NOMO-1 (cell line): Measurements from ENCODE around the gene FAT1.
"Not testable (repeated sequence)": the region's sequence is repeated elsewhere in the genome, so short reads cannot be mapped to it uniquely, and the experiment has no call there.

Source experiments
- DNase-seq, 2 experiments: peaks; one replicate each; lab custom pipeline; 2025; ENCODE audit not compliant: unreplicated experiment in 2 of 2; lab: John Stamatoyannopoulos, UW

Gene FAT1, protein sequence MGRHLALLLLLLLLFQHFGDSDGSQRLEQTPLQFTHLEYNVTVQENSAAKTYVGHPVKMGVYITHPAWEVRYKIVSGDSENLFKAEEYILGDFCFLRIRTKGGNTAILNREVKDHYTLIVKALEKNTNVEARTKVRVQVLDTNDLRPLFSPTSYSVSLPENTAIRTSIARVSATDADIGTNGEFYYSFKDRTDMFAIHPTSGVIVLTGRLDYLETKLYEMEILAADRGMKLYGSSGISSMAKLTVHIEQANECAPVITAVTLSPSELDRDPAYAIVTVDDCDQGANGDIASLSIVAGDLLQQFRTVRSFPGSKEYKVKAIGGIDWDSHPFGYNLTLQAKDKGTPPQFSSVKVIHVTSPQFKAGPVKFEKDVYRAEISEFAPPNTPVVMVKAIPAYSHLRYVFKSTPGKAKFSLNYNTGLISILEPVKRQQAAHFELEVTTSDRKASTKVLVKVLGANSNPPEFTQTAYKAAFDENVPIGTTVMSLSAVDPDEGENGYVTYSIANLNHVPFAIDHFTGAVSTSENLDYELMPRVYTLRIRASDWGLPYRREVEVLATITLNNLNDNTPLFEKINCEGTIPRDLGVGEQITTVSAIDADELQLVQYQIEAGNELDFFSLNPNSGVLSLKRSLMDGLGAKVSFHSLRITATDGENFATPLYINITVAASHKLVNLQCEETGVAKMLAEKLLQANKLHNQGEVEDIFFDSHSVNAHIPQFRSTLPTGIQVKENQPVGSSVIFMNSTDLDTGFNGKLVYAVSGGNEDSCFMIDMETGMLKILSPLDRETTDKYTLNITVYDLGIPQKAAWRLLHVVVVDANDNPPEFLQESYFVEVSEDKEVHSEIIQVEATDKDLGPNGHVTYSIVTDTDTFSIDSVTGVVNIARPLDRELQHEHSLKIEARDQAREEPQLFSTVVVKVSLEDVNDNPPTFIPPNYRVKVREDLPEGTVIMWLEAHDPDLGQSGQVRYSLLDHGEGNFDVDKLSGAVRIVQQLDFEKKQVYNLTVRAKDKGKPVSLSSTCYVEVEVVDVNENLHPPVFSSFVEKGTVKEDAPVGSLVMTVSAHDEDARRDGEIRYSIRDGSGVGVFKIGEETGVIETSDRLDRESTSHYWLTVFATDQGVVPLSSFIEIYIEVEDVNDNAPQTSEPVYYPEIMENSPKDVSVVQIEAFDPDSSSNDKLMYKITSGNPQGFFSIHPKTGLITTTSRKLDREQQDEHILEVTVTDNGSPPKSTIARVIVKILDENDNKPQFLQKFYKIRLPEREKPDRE (N-terminal part only)

DNA sequence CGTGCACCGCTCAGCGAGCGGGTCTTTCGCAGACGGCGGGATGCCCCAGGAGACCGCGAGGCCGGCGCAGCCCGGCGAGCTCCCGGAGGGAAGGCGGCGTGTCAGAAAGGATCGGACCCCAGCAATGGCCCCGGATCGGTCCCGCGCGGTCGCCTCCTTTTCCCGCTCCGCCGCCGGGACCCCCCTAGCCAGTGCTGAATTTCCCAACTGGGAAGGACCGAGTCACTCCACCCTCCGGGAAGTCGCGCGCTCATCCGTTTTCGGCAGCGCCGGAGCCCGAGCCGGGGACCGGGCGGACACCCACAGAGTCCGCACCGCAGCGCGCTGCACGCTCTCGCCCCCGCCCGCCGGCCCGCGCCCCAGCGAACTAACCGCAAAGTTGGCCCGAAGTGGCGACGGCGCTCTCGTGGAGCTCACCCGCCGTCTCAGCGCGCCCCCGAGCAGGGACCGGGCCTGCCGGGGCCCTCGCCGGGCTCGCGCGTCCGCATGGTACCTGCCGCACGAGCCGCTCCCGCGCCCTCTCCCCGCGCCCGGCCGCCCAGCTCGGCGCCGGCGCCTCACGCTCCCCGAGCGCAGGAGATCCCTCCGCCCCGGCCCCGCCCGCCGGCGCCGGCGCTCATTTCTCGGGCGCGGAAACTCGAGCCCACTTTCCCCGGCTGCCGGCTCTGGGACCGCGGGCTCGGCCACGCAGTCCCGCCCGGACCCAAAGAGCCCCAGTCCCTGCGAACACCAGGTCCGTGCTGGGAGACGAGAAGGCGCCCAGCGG lies at the start of gene FAT1:
FAT1 (minus strand) TSS at position 565 of the 766 bp plus-strand sequence. CDS start 14,029 bp downstream, outside the sequence.
- peak in 1 of 2 experiments; percentile 12 for DNase-seq

DNA sequence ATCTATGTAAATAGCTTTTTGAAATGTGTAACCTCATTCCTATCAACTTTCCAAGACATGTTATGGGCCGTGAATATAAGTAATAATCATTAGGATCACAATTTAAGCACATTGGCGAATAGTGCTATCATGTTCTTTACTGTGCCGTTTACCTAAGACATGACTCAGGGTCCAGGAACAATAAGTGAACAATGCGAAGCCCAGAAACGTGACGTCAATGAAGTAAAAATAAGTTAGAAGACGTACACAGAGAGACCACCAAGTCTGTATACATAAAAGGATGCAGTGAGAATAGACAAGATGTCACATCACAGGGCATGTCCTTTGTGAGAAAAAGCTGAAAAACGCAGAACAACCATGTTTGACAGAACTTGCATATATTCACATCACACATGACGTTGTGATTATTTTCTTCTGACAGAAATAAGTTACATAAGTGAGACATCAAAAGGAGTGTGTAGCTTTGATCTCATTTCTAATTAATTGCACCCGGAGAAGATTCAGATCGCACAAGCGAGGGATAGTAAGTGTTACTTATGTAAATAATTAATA lies 49.4 kb upstream of the FAT1 start:
- no peak for DNase-seq

DNA sequence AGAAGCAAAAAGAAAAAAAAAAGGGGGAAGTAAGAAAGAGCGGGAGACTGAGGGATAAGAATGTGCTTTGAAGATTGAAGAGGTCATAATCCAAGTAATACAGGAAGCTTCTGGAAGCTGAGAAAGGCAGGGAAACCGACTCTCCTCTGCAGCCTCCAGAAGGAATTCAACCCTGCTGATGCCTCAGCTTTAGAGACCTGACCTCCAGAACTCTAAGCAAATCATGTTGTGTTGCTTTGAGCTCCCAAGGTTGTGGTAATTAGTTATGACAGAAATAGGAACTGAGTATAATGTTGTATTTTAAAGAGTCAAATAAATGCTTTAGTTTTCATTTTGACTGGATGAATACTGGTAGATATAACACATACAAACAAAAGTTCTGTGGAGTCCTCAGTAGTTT lies 48.0 kb upstream of the FAT1 start:
- no peak for DNase-seq

DNA sequence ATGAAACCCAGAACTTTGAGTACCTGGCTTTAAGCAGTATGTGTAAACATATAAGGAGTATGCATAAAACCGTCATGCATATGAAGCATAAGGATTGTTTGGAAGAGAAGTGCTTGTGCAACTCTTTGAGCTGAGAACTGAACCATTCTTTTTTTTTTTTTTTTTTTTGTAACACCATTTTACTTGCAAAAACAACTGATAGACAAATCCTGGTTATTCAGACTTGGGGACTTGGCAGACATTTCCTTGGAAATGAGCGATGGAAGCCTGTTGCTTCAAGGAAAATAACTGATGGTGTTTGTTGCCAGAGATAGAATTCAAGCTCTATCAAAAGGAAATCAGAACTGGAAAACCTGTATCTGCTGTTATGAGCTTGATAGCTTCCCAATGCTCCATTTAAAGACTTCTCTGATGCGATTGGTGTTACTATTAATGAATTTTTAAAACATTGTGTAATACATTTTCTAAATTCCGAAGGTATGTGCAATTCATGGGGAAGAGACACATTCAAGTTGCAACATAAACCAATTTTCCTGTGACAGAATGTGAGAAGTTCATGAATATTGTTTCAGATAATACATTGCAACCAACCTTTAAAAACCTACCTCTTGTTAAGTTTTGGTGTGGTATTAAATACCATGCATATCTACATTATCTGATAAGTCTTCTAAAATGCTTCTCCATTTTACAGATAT lies 47.0 kb upstream of the FAT1 start:
- no peak for DNase-seq

DNA sequence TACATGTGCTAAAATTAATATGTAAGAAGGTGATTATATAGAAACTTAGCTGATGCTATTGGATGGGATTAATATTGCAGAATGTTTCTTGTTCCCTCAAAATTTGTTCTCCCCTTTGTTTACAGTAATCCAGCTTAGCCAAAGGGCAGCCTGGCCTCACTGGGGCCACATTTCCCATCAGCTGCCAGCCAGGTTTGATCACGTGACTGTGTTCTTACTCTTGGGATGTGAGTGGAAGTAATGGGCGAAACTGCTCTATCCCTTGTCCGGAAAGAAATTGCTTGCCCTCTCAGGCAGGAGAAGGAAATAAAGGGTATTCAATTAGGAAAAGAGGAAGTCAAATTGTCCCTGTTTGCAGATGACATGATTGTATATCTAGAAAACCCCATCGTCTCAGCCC lies 44.1 kb upstream of the FAT1 start:
- DNase-seq: no peak

DNA sequence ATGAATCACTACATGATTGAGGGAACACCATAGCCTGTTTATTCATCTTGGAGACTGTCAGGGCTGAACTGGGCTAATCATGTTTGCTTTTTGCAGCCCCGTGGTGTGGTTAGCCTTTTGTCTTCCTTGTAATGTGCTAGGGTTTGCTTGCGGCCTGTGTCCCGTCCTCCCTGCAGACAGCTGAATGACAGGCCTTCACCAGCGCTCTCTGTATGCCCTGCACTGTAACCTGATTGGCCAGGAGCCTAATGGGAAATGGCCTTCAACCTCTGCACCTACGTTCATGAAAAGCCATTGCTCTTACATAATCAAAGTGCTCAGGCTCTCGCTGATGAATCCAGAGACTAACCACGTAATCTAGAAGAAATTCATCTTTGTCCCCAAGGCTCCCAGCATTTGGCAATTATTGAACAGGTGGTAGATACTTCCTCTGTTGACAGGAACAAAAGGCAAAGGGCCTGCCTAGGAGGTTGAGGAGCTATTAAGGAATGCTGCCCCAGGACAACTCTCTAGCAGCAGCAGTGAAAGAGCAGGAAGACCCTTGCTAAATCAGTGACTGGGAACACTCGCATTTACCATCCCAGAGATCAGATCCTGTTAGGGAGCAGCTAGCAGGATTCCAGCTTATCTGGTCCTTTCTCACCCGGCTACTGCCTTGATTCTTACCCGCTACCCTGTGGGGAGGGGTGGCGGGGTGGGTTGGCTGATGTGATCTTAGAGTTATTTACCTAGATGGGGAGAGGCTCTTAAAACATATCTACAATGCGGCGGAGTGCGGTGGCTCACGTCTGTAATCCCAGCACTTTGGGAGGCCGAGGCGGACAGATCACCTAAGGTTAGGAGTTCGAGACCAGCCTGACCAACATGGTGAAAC lies 42.3 kb upstream of the FAT1 start:
- DNase-seq: no peak

DNA sequence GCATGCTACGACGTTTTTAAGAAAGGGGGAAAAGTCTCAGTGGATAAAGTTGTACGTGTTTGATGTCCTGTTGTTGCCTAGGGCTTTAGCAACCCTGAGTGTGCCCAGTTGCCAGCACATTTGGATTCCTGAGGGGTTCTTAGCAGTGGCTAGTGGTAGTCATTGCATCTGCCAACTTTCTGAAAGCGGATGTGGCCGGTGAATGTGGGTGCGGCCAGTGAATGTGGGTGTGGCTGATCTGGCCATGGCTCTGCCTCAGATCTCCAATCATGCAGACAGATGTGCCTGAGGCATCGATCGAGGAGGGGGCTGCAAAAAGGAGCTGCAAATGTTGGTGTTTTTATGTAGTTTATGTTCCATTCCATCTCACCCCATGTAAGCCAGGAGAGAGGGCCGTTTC lies 41.5 kb upstream of the FAT1 start:
- no peak for DNase-seq

DNA sequence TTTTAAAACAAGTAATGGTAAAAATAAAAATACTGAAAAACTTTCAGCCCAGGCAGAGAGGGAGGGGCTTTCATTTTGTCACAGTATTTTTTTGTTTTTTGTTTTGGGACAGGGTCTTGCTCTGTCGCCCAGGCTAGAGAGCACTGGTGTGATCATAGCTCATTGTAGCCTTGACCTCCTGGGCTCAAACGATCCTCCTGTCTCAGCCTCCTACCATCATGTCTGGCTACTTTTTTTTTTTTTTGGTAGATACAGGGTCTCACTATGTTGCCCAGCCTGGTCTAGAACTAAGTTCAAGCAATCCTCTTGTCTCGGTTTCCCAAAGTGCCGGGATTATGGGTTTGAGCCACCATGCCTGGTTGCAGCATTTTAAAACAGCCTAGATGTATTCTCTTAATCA lies 40.8 kb upstream of the FAT1 start:
- no peak for DNase-seq

DNA sequence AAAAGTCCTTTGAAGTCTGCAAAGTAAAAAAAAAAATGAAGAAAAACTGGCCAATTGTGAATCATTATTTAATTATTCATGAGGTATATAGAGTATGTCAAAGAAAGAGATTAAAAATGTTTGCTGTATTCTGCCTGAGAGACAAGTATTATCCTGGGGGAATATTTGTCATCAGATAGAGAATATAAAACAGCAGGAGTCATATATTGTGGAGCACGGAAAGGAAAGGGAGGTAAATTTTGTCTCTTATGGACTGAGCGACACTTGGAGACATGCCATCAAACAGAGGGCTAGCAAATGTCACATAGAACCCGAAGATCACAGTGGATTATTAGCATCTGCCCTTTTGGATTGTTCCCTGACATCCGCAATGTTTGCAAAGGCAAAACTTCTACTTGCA lies 39.2 kb upstream of the FAT1 start:
- no peak for DNase-seq

DNA sequence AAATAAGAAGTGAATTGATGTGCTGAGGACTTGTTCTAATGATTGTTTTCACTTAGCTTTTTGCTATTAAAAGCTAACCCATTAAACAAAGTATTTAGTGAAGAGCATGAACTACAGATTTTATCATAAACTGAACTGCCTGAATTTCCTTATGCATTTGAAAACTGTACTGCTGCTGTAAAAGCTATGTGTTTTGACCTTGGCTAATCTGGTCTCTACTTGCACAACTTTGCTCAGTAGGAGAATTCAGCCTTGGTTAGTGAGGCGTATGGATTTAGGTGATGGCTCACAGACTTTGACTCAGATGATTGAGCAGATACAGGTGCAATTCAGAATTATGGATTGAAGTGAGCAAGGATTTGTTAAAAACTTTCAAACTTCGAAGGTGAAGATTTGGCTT lies 38.7 kb upstream of the FAT1 start:
- no peak for DNase-seq

DNA sequence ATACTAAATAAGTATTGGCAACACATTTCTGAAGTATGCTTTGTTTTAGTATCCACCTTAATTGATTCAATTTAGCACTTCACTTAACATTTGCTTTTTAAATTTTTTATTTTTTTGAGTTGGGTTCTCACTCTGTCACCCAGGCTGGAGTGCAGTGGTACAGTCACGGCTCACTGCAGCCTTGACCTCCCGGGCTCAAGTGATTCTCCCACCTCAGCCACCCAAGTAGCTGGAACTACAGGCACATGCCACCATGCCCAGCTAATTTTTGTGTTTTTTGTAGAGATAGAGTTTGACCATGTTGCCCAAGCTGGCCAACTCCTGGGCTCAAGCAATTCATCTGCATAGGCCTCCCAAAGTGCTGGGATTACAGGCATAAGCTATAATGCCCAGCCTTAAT lies 38.3 kb upstream of the FAT1 start:
- DNase-seq: not testable (repeated sequence)

DNA sequence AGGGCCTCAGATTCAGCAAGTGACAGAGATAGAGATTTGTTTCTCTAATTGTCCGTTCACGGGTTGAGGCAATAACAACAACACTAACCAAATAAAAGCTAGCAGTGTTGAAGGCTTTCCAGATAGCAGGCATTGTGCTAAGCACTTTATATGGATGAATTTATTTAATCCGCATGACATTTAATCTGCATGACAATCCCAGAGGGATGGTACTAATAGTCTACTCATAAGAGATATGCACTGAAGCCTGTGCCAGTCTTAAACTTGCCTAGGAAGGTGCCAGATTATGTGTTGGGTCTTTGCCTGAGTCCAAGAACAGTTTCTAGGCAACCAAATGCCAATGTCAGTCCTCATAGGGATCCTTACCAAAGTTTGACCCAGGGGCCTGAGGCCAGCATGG lies 37.7 kb upstream of the FAT1 start:
- DNase-seq: no peak

DNA sequence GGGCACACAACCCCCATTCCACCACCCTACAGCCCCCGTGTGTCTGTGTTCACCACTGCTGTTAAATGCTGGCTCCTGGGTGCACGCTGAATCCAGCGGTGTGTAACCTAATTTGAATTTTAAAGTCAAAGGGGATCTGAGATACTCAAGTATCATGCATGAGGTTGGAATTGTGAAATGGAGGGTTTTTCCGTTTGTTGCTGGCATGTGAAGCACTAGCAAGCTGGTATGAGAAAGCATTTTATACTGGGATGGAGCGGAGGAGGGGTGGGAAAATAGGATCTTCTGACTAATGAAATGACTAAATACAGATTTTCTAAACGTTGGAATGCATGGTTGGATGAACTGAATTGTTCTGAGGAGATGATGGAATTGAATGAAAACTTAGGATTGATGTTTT lies 36.9 kb upstream of the FAT1 start:
- DNase-seq: no peak

DNA sequence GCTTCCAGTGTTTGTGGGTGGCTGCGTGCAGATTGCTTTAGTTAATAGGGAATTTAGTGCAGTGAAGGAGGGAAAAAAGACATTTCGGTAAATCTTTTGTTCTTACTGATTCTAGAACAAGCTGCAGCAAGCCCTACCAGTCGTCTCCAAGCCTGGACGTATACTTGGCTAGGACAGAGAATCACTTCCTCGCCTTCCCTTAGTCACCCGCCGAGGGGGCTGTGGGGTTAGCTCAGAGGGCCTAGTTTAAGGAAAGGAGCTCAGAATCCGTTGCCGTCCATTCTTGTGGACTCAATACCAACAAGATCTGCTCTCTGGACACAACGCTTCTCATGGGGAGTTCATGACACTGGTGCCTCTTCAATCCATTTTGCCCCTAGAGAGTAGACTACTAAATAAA lies 36.3 kb upstream of the FAT1 start:
- no peak for DNase-seq

DNA sequence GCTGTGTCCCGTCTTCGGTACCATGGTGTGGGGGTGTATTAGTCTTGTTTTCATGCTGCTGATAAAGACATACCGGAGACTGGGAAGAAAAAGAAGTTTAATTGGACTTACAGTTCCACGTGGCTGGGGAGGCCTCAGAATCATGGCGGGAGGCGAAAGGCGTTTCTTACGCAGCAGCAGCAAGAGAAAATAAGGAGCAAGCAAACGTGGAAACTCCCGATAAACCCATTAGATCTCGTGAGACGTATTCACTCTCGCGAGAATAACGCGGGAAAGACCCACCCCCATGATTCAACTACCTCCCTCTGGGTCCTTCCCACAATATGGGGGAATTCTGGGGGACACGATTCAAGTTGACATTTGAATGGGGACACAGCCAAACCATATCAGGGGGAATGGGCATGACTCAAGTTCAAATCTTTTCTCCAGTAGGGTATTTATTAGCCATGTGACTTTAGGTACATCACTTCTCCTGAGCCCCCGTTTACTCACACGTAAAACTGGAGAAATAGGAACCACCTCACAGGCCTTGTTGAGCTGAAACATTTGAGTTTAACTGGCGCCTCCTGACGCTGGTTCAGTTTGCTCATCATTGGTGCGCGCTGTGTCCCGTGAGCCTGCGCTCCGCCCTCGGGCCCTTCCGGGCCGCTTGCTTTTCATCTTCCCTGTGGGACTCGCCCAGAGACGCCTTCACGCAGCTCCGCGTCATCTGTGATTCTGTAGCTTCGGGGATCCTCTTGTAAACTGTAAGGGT lies 35.5 kb upstream of the FAT1 start:
- DNase-seq: no peak

DNA sequence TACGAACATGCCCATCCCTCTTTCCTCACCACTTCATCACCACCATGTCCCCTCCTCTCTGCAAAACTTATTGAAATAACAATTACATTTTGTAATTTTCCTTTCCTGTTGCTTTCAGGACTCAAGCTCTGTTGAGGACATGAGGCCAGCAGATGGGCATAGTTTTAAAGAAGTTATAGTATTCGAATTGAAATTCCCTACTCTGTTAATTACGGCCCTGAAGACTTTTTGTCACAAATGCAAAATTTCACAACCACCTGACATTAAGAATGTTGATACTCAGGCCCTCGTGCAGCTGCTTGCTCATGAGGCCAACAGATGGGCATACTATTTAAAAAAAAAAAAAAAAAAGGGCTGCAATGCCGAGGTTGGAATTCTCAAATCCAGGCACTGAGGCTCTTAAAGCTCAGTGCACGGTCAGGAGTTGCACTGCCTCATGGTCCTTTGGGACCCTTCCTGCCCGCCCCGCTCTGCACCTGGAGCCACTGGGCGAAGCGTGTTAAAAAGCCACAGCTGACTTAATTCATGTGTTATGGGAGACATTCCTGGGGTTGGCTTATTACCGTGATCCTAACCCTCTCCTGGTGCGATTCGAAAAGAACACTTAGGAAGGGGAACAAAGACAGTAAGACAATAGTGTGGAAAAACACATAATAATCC lies 34.2 kb upstream of the FAT1 start:
- DNase-seq: peak; percentile 59 to 70

DNA sequence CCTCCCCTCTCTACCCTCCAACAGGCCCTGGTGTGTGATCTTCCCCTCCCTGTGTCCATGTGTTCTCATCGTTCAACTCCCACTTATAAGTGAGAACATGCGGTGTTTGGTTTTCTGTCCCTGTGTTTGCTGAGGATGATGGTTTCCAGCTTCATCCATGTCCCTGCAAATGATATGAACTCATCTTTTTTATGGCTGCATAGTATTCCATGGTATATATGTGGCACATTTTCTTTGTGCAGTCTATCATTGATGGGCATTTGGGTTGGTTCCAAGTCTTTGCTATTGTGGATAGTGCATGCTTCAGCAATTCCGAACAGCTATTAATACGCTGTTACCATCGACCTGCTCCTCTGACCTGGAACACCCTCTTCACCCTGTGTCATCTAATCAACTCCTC lies 32.9 kb upstream of the FAT1 start:
- not testable (repeated sequence) for DNase-seq
